Activated T-helper 1 cell treated with anti-CD3 and anti-CD28 coated beads, Interleukin-12 subunit alpha, Interleukin-12 subunit beta, Interleukin-2, Interleukin-4 antibody, amounts not matched to agents 30 ng/mL and 10 ng/mL and 1 ng/mL, durations not matched to agents 14 hours and 24 hours and 36 hours (primary cell): ENCODE data around the gene ZC3HAV1L. TPM values are rescaled to one million over a fixed set of nuclear protein-coding genes. Genes with fewer than 3 reads are reported as not detected.
A peak's percentile ranks its signal among the peaks of the same experiment; 100 is the strongest.
"Not testable (repeated sequence)": the region's sequence is repeated elsewhere in the genome, so short reads cannot be mapped to it uniquely, and the experiment has no call there.

Source experiments
- DNase-seq: peaks from one replicate; pipeline ENCODE4 v3.0.0; 2021; ENCODE audit warnings: low spot score
- H3K27ac Mint-ChIP-seq: one replicate; pipeline ENCODE4 v1.8.0; 2021; ENCODE audit warnings: mild to moderate bottlenecking, mixed read lengths
- H3K27me3 Mint-ChIP-seq: one replicate; pipeline ENCODE4 v1.8.0; 2022; ENCODE audit warnings: mild to moderate bottlenecking, moderate library complexity, mixed read lengths; ENCODE audit not compliant: insufficient read depth
- H3K36me3 Mint-ChIP-seq: one replicate; pipeline ENCODE4 v1.8.0; 2021; ENCODE audit warnings: low read depth, mixed read lengths
- H3K4me1 Mint-ChIP-seq: one replicate; pipeline ENCODE4 v1.8.0; 2021; ENCODE audit warnings: low read depth, mixed read lengths
- H3K4me3 Mint-ChIP-seq: one replicate; pipeline ENCODE4 v1.8.0; 2021; ENCODE audit warnings: mild to moderate bottlenecking, moderate library complexity, mixed read lengths
- H3K9me3 Mint-ChIP-seq: one replicate; pipeline ENCODE4 v1.8.0; 2021; ENCODE audit warnings: mixed read lengths
- intact Hi-C: fragments of 100-400 bp; cut with micrococcal nuclease; formaldehyde crosslinking; loops from one replicate; pipeline ENCODE4 v1.15.1; 2024
- total RNA-seq: library from RNA; stranded (reverse); gene quantifications from 2 replicates; pipeline ENCODE4 v1.2.3, GENCODE V29; 2022

Gene ZC3HAV1L
- total RNA-seq, 1 donor from 2014 or later: 29.6 TPM

DNA sequence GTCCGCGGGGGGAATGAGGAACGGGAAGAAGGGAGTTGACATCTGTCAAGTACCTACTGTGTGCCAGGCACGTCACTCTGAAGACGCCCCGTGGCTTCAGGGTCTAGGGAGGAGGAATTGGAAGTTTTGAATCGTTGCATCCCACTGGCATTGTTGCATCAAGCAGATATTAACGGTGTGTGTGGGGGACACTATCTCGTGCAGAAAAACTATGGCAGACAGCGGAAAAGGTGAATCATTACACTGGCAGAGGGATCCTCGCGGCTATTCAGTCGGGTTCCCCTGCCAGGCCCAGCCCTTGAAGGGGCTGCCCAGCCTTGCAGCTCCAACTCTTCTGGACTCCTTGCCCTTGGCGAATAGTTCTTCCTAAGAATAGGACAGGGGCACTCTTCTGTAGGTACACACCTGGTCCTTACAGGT lies 53.6 kb downstream of the ZC3HAV1L start:
- Mint-ChIP-seq H3K9me3 (no peaks in the 10 kb centered on the region), H3K36me3 (no peaks in the 10 kb centered on the region), H3K4me3 (peak overlapping the region; percentile 40), H3K27me3 (peaks cover 45% of the 10 kb centered on the region), H3K27ac (no peak overlapping the region), H3K4me1 (peaks cover 9% of the 10 kb centered on the region)
- no peak for DNase-seq
- intact Hi-C loops: no loop called here

GRCh38 chr7:138981332-138982203 lies 54.3 kb downstream of the ZC3HAV1L start, which contains the start of gene KIAA1549:
Gene KIAA1549 (minus strand): TSS chr7:138981389. CDS start chr7:138981269, 120 bp downstream.
- no peaks in the 10 kb centered on the region for H3K36me3 Mint-ChIP-seq
- H3K9me3 Mint-ChIP-seq: no peaks in the 10 kb centered on the region
- peaks cover 9% of the 10 kb centered on the region for H3K4me1 Mint-ChIP-seq
- H3K27me3 Mint-ChIP-seq: peaks cover 50% of the 10 kb centered on the region
- intact Hi-C loops: no loop called here
- peak within 1 kb of the TSS; percentile 63 for H3K27ac Mint-ChIP-seq
- peak; percentile 52 for DNase-seq
- H3K4me3 Mint-ChIP-seq: peak within 1 kb of the TSS; percentile 85

DNA sequence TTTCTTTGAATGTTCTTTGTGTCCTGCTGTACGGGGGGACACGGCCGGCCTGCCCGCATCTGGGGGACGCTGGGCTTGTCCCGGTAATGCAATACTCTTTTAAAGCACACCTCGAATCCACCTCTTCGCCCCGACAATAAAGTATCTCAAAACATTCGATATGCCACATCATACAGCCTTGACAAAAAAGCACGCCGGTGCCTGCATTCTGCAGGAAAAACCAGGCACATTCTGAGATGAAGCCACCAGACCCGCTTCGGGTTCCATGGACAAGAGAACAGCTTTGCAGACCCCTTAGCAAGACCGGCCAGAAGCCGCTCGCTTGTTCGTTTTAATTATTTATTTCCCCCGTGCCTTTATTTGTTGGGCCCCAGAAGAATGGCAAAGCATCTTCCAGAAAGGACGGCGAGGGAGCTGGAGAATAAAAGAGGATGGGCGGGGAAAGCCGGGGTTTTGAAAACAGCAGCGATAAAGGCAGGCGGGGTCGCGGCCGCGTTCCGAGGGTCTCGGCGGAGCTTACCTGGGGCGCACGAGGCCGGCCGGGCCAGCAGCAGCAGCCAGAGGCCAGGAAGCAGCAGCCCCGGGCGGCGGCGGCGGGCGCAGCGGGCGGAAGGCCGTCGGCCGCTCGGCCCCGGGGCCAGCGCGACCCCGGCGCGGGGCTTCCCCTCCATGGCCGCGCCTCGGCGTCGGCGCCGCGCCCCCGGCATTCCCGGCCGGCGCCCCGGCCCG lies 55.1 kb downstream of the ZC3HAV1L start:
- no peak for DNase-seq
- intact Hi-C loops: no loop called here
- H3K27me3 Mint-ChIP-seq: peaks cover 53% of the 10 kb centered on the region
- peak overlapping the region; percentile 63 for H3K27ac Mint-ChIP-seq
- peak overlapping the region; percentile 85 for H3K4me3 Mint-ChIP-seq
- no peaks in the 10 kb centered on the region for H3K9me3 Mint-ChIP-seq
- no peaks in the 10 kb centered on the region for H3K36me3 Mint-ChIP-seq
- H3K4me1 Mint-ChIP-seq: peaks cover 9% of the 10 kb centered on the region

GRCh38 chr7:138979988-138980562 lies 55.8 kb downstream of the ZC3HAV1L start:
- intact Hi-C loops: loop anchor here (1.0 to 5.0 kb wide), 2 partner anchors 78 to 94 kb away; no protein-coding TSS in a partner anchor
- H3K27me3 Mint-ChIP-seq: peaks cover 53% of the 10 kb centered on the region
- peaks cover 9% of the 10 kb centered on the region for H3K4me1 Mint-ChIP-seq
- H3K27ac Mint-ChIP-seq: no peak overlapping the region
- no peaks in the 10 kb centered on the region for H3K36me3 Mint-ChIP-seq
- H3K9me3 Mint-ChIP-seq: no peaks in the 10 kb centered on the region
- DNase-seq: no peak
- H3K4me3 Mint-ChIP-seq: peak overlapping the region; percentile 85

DNA sequence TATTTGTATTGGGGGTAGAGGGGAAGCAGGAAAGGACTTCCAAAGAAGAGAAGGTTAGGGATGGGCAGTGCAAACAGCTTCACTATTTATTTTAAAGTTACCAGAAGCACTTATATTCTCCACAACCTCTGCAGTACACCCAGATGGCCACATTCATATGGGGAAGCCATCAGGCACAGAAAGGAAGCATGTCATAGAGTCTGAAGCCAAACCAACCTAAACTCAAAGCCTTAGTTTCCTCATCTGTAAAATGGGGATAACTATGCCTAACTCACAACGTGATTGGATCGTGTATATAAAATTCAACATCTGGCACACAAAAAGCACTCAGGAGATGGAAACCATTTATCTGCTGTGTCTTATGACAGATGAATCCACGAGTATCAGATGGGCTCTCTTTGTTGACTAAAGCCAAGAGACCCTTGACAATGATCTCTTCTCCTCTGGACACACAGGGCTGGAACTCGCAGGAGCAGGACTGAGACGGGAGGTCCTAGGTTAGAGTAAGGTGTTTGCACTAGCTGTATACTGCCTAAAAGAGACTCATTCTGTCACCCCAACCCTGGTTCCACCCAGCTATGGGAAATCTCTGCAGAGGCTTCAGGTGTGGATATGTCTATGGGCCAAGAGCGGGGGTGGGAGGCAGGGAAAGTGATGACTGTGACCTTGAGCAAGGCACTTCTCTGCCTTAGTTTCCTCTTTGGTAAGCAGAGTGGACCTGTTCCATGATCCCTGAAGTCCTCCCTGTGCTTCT lies 56.4 kb downstream of the ZC3HAV1L start:
- H3K27me3 Mint-ChIP-seq: peaks cover 56% of the 10 kb centered on the region
- H3K36me3 Mint-ChIP-seq: no peaks in the 10 kb centered on the region
- H3K4me3 Mint-ChIP-seq: peak overlapping the region; percentile 59
- H3K9me3 Mint-ChIP-seq: no peaks in the 10 kb centered on the region
- intact Hi-C loops: loop anchor here (1.0 to 5.0 kb wide), 2 partner anchors 77 to 93 kb away; no protein-coding TSS in a partner anchor
- peaks cover 9% of the 10 kb centered on the region for H3K4me1 Mint-ChIP-seq
- DNase-seq: no peak
- no peak overlapping the region for H3K27ac Mint-ChIP-seq

- H3K27me3 Mint-ChIP-seq: peaks cover 58% of the 10 kb centered on the region
- no peak overlapping the region for H3K4me3 Mint-ChIP-seq
Observed at GRCh38 chr7:138978541-138979184, 57.2 kb downstream of the ZC3HAV1L start.

GRCh38 chr7:138976161-138976560 lies 59.7 kb downstream of the ZC3HAV1L start:
- not testable (repeated sequence) for H3K4me1 Mint-ChIP-seq, H3K9me3 Mint-ChIP-seq, DNase-seq, H3K27ac Mint-ChIP-seq, H3K36me3 Mint-ChIP-seq, H3K4me3 Mint-ChIP-seq
- H3K27me3 Mint-ChIP-seq: peaks cover 53% of the 10 kb centered on the region
- intact Hi-C loops: loop anchor here (5.0 kb wide), 1 partner anchor 74 kb away; no protein-coding TSS in a partner anchor

More at GRCh38 chr7:138978541-138979184, 57.2 kb downstream of the ZC3HAV1L start:
- H3K9me3 Mint-ChIP-seq: no peaks in the 10 kb centered on the region
- no peak for DNase-seq
- H3K4me1 Mint-ChIP-seq: peaks cover 9% of the 10 kb centered on the region
- no peak overlapping the region for H3K27ac Mint-ChIP-seq
- intact Hi-C loops: loop anchor here (1.0 to 5.0 kb wide), 2 partner anchors 76 to 92 kb away; no protein-coding TSS in a partner anchor
- no peaks in the 10 kb centered on the region for H3K36me3 Mint-ChIP-seq

Other genes starting within 250 kb of the ZC3HAV1L start
- gene TMEM213, start 238.0 kb downstream of the ZC3HAV1L start, total RNA-seq: 0.08 TPM in 1 of 2 replicates, not detected in the other
- not detected in 2 replicates for gene ATP6V0A4, start 237.8 kb downstream of the ZC3HAV1L start, total RNA-seq
- 0.59 and 0.75 TPM in 2 replicates for gene KIAA1549, start 54.7 kb downstream of the ZC3HAV1L start, total RNA-seq
- 89.7 and 90.0 TPM in 2 replicates for gene ZC3HAV1, start 73.7 kb upstream of the ZC3HAV1L start, total RNA-seq
- 14.7 and 15.6 TPM in 2 replicates for gene UBN2, start 195.2 kb upstream of the ZC3HAV1L start, total RNA-seq